Activated naive CD8-positive, alpha-beta T cell treated with anti-CD3 and anti-CD28 coated beads, Interleukin-2, amount 10 ng/mL, durations not matched to agents 7 days and 5 days (primary cell): ENCODE measurements around the gene C14orf180. TPM values are rescaled to one million over a fixed set of nuclear protein-coding genes. Genes with fewer than 3 reads are reported as not detected.

Experiments
- ATAC-seq: fragments of 150-1000 bp; cut with Tn5 transposase; one replicate; pipeline ENCODE4 v1.10.0; 2021; ENCODE audit warnings: low read depth, moderate library complexity
- POLR2A ChIA-PET: fragments of 350-600 bp; sonication (Branson Sonifier 250); formaldehyde crosslinking; loops from one replicate; lab custom pipeline; 2021; ENCODE audit warnings: antibody characterized with exemption; lab: Charles Lee
- DNase-seq: peaks from one replicate; pipeline ENCODE4 v3.0.0; 2021
- H3K27ac Mint-ChIP-seq: one replicate; pipeline ENCODE4 v1.8.0; 2022; ENCODE audit warnings: mild to moderate bottlenecking, mixed read lengths
- H3K27me3 Mint-ChIP-seq: one replicate; pipeline ENCODE4 v1.8.0; 2022; ENCODE audit warnings: mild to moderate bottlenecking, moderate library complexity, mixed read lengths
- H3K36me3 Mint-ChIP-seq: one replicate; pipeline ENCODE4 v1.8.0; 2021; ENCODE audit warnings: mild to moderate bottlenecking, mixed read lengths
- H3K4me1 Mint-ChIP-seq: one replicate; pipeline ENCODE4 v1.8.0; 2021; ENCODE audit warnings: mixed read lengths
- H3K4me3 Mint-ChIP-seq: one replicate; pipeline ENCODE4 v1.8.0; 2022; ENCODE audit warnings: mild to moderate bottlenecking, moderate library complexity, mixed read lengths
- H3K9me3 Mint-ChIP-seq: one replicate; pipeline ENCODE4 v1.8.0; 2021; ENCODE audit warnings: mixed read lengths
- total RNA-seq, 2 experiments: library from RNA; stranded (reverse); gene quantifications; one replicate each; pipeline ENCODE4 v1.2.3, GENCODE V29; 2021

C14orf180 gene
- total RNA-seq, 2 experiments from 2014 or later, result not detected

DNA sequence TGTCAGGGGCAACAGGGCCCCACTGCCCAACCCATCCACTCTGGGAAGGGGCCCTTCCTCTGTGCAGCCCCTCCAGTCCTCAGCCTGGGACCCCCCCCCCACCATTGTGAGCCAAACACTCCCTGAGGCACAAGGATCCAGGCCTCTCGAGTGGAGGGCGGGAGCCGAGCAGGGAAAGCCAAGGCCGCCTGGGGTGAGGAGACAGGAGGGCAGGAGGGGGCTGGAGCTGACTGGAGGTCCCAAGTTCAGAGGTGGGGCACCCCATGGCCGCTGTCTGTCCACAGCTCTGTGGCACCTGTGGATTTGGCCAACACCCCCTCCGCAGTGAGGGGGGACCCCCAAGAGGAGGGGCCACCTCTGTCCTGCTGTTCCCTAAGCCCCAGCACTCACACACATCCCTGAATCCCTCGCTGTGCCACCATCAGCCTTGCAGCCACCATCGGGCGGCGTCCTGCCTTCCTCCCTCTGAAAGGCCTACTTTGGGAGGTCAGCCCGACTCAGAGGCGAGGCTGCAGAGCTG is 25.4 kb upstream of the C14orf180 start:
- Mint-ChIP-seq H3K4me1 (no peaks in the 10 kb centered on the region), H3K4me3 (no peak overlapping the region), H3K36me3 (no peaks in the 10 kb centered on the region), H3K27me3 (no peaks in the 10 kb centered on the region), H3K9me3 (no peaks in the 10 kb centered on the region), H3K27ac (no peak overlapping the region)
- DNase-seq (no peak), ATAC-seq (no peak)
- POLR2A ChIA-PET, result no interaction called here

DNA sequence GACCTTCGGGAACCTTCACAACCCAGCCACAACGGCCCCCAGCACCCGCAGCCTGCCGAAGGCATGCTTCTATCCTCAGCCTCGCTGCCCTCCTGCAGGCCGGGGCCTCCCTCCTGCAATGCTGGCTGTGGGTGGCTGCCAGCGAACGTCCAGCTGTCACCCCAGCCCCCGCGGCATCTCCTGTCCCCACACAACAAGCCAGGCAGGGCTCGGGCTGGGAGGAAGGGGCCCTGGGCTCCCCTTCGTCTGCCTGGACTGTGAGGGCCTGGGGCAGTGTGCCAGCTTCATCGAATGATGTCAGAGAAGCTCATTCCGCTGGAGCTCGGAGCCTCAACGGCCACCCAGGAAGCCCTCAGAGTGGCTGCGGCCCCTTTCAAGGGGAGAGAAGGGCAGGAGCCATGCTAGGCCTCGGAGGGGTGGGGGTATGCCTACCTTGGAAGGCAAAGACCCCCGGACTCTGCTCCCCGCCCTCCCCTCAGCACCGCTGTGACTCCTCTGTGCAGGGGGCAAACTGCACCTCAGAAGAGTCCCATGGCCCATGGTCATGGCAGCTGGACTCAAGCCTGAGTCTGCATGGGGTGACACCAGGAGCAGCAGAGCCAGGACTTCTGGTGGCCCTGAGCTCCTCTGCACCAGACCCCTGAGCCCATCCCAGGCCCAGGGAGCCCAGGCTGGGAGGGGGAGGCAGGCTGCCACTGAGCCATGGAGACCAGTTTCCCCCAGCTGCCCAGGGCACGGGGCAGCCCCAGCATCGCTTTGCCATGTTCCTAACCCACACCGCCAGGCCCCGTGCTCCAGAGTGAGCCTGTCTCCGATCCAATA is 24.7 kb upstream of the C14orf180 start:
- Mint-ChIP-seq H3K9me3 (no peaks in the 10 kb centered on the region), H3K4me3 (no peak overlapping the region), H3K36me3 (no peaks in the 10 kb centered on the region), H3K4me1 (no peaks in the 10 kb centered on the region), H3K27me3 (no peaks in the 10 kb centered on the region), H3K27ac (no peak overlapping the region)
- no peak for DNase-seq
- POLR2A ChIA-PET, result no interaction called here
- no peak for ATAC-seq

DNA sequence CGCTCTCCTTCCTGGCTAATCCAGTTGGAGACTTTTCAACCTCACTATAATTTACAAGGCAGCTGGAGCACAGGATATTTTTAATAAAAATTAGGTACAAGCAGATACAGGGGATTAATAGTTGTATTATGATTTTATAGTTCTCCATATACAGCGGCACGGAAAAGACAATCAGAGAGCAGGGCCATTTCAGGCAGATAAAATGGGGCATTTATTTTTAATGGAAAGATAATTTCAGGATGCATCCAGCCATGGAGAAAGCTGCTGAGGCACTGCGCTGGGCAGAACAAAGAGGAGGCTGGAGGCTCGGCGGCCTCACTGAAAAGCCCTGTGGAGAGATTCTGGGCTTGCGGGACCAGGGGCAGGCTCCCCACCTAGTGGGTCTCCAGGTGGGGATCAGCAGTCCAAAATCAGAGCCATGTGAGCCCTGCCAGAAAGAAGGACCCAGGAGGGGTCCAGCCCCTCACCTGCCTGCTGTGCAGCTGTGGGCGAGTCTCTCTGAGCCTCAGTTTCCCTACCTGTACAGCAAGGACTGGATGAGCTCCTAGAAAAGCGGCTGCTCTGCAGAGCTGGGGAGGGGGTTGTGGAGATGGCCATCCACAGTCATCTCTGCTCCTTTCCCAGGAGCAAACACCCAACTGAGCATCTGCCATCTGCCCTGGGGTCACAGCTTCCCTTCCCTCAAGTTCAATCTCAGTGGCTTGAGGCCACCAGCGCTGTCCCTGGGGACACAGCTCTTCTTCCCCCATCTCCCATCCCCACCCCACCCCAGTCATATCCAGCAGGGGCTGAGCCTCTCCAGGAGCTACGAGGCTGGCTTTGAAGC is 23.9 kb upstream of the C14orf180 start:
- POLR2A ChIA-PET, result no interaction called here
- Mint-ChIP-seq H3K27ac (no peak overlapping the region), H3K4me1 (no peaks in the 10 kb centered on the region), H3K4me3 (no peak overlapping the region), H3K9me3 (no peaks in the 10 kb centered on the region), H3K36me3 (no peaks in the 10 kb centered on the region), H3K27me3 (no peaks in the 10 kb centered on the region)
- DNase-seq (no peak), ATAC-seq (no peak)

DNA sequence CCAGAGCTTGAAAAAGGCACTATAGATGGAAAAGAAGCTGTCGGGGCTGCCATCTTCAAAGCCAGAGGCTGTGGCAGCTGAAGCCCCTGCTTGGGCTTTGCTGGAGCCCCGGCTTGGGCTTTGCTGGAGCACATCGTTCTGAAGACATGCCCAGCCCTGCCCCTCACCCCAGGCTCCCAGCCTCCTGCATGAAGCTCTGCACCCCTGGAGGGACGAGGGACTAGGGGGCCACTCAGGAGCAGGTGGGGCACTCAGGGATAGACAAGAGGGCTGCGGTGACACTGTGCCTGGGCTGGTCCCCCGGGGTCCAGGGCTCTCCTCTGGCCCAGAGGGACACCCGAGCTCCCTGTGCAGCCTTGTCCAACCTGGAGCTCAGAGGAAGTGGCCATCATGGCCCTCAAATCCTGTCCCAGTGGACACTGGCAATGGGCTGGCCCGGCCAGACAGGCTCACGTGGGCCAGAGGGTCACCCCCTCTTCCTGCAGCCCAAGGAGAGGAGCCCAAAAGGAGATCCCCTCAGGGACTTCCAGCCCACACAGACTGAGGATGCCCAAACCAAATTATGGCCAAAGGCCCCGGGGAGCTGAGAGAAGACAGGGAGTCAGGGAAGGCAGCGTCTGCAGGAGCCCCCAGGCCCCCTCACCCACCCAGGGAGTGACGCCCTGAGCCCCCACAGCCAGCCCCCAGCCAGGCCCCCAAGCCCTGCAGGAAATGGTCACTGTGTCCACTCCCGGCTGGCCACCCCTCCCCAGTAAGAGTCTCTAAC is 23.1 kb upstream of the C14orf180 start:
- Mint-ChIP-seq H3K4me1 (no peaks in the 10 kb centered on the region), H3K36me3 (no peaks in the 10 kb centered on the region), H3K27me3 (no peaks in the 10 kb centered on the region), H3K27ac (no peak overlapping the region), H3K9me3 (no peaks in the 10 kb centered on the region), H3K4me3 (no peak overlapping the region)
- ATAC-seq (no peak), DNase-seq (no peak)
- POLR2A ChIA-PET, result no interaction called here

DNA sequence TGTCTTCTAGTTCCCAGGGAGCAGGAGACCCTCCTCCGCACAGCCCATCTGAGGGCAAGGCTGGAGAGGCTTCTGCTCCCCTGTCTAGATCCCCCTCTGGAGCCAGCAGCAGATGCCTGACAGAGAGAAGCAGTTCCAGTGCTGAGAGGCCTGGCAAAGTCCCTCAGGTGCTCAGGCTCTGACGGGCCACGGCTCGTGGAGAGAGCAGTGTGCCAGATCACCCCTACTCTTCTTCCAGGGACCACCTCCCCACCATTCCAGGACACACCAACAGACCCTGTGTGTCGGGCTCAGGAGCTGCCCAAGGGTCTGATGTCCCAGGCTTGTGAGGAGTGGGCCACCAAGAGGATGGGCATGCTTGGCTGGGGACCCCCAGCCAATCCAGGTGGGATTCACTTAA is 22.5 kb upstream of the C14orf180 start:
- ATAC-seq, result no peak
- Mint-ChIP-seq H3K9me3 (no peaks in the 10 kb centered on the region), H3K27ac (no peak overlapping the region), H3K36me3 (no peaks in the 10 kb centered on the region), H3K27me3 (no peaks in the 10 kb centered on the region), H3K4me3 (no peak overlapping the region), H3K4me1 (no peaks in the 10 kb centered on the region)
- POLR2A ChIA-PET, result no interaction called here
- DNase-seq, result no peak

DNA sequence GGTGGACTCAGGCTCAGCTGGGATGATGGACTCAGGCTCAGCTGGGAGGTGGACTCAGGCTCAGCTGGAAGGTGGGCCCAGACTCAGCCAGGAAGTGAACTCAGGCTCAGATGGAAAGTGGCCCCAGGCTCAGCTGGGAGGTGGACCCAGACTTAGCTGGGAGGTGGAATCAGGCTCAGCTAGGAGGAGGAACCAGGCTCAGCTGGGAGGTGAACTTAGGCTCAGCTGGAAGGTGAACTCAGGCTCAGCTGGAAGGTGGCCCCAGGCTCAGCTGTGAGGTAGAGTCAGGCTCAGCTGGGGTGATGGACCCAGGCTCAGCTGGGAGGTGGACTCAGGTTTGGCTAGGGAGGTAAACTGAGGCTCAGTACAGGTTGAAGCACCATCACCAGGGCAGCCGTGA is 21.8 kb upstream of the C14orf180 start:
- no peaks in the 10 kb centered on the region for H3K4me1 Mint-ChIP-seq
- no peaks in the 10 kb centered on the region for H3K27me3 Mint-ChIP-seq
- H3K36me3 Mint-ChIP-seq, result no peaks in the 10 kb centered on the region
- DNase-seq (no peak), ATAC-seq (no peak)
- POLR2A ChIA-PET, result no interaction called here
- no peak overlapping the region for H3K4me3 Mint-ChIP-seq
- H3K27ac Mint-ChIP-seq, result no peak overlapping the region
- no peaks in the 10 kb centered on the region for H3K9me3 Mint-ChIP-seq

DNA sequence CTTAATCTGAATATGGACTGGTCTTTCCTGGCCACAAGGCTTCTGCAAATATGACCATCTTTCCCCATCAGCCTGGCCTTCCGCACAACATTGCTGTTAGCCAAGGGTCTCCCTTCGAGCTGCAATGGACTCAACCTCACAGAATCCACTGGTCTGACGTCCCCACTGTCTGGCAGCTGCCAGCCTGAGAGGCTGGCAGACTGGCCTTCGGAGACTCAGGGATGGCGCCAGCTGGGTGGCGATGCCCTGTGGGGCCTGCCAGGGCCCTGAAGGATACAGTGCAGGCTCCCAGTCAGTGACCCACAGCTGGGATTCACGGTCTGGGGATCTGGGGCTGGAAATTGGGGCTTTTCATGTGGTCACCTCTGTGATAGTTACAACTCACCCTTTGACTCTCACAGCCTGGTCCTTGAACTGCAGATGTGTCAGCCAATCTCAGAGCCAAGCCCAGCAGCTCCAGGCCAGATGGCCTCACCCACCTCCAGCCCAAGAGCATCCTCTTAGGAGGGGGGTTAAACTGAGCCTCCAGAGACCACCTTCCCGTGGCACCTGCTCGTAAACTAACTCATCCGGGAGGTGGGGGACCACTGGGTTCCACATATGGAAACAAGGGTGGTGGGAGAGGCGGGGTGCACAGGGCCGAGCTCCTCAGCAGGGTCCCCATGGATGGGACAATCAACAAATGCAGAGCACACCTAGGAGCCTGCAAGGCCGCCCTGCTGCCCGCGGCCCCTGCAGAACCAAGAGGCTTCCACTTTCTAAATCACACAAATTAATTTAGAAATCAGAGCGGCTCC is 21.1 kb upstream of the C14orf180 start:
- Mint-ChIP-seq H3K4me3 (no peak overlapping the region), H3K36me3 (no peaks in the 10 kb centered on the region), H3K27me3 (no peaks in the 10 kb centered on the region), H3K9me3 (no peaks in the 10 kb centered on the region), H3K27ac (no peak overlapping the region), H3K4me1 (no peaks in the 10 kb centered on the region)
- DNase-seq (no peak), ATAC-seq (no peak)
- POLR2A ChIA-PET, result no interaction called here

DNA sequence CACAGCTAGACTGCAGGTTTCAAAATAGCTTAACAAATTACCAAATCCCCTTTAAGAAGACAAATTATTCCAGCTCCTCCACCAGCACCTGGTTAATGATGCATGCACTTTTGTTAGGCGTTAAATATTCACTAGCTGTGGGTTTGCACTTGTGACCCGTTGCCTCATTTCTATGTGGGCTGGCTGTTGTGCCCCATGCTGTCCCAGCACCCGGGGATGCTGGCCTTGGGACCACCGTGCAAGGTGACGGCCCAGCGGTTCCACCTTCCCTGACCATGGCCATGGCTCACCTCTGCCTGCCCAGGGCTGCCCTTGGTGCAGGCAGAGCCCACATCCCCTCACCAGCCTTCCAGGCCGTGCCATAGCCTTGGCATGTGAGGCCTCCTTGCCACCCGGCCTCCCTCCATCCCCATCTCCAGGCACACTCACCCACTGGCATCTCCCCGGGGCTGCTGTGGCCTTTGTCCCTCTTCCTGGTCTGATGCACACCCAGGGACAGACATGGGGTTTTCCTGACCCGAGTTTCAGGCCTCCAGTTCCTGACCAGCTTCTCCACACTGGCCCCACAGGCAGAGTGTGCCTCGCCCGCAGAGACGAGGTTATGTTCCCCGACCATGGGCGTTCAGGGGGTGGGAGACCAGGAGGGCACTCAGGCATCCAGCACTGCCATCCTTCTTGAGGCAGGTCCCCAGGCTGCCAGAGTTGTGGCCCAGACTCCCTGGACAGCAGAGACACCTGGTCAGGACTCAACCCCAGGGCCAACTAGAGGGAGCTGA is 20.3 kb upstream of the C14orf180 start:
- no peak overlapping the region for H3K4me3 Mint-ChIP-seq
- ATAC-seq, result no peak
- DNase-seq, result no peak
- H3K36me3 Mint-ChIP-seq, result no peaks in the 10 kb centered on the region
- H3K4me1 Mint-ChIP-seq, result no peaks in the 10 kb centered on the region
- H3K27ac Mint-ChIP-seq, result no peak overlapping the region
- H3K27me3 Mint-ChIP-seq, result no peaks in the 10 kb centered on the region
- POLR2A ChIA-PET, result no interaction called here
- H3K9me3 Mint-ChIP-seq, result no peaks in the 10 kb centered on the region

DNA sequence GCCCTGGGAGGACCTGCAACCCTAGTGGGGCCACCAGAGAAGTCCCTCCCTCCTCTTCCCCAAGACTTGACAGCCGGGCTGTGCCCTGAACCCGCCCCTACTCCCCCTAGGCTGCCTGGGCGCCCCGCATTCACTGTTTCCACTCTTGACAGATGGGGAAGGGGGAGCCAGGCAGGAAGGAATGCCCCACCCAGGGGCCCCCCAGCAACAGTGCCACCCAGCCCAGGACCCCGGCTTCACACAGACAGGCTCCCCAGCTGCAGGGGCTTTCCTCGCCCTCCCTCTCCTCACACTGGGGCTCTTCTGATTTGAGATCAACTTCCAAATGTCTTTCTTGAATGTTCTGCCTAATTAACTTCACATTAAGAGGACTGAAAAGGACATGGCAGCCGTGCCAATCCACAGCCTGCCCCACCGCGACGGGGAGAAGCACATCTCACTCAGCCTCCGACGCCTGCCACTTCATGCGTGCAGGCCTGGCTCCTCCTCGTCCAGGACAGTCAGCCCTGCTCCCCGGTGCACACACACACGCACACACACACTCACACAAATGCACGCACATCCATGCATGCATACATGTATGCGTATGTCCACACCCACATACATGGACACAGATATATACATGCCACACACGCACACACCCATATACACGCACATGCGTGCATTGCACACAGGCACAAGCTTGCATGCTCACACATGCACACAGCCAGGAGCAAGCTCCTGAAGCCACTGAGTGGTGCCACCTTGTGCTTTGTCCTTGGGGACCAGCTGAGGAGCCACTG is 19.6 kb upstream of the C14orf180 start:
- Mint-ChIP-seq H3K27me3 (no peaks in the 10 kb centered on the region), H3K36me3 (no peaks in the 10 kb centered on the region), H3K4me1 (no peaks in the 10 kb centered on the region), H3K4me3 (no peak overlapping the region), H3K27ac (no peak overlapping the region), H3K9me3 (no peaks in the 10 kb centered on the region)
- ATAC-seq (no peak), DNase-seq (no peak)
- POLR2A ChIA-PET, result no interaction called here

DNA sequence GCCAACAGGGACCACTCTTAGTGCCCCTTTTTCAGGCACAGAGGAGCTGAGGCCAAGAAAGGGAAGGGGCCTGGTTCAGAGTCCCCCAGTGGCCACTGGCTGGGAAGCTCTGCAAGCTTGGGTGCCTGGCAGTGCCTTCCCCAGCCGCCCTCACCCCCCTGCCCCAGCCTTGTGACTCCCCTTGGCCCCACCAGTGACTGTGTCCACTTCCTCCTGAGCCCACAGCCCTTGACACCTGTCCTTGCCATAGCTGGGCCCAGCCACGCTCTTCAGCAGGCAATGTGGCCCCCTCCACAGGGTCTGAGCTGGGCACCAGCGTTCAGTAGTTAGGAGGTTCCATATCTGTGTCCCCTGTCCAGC is 19.0 kb upstream of the C14orf180 start:
- H3K9me3 Mint-ChIP-seq, result no peaks in the 10 kb centered on the region
- no peak overlapping the region for H3K4me3 Mint-ChIP-seq
- H3K4me1 Mint-ChIP-seq, result no peaks in the 10 kb centered on the region
- no peaks in the 10 kb centered on the region for H3K36me3 Mint-ChIP-seq
- DNase-seq (no peak), ATAC-seq (no peak)
- no peak overlapping the region for H3K27ac Mint-ChIP-seq
- POLR2A ChIA-PET, result no interaction called here
- no peaks in the 10 kb centered on the region for H3K27me3 Mint-ChIP-seq

DNA sequence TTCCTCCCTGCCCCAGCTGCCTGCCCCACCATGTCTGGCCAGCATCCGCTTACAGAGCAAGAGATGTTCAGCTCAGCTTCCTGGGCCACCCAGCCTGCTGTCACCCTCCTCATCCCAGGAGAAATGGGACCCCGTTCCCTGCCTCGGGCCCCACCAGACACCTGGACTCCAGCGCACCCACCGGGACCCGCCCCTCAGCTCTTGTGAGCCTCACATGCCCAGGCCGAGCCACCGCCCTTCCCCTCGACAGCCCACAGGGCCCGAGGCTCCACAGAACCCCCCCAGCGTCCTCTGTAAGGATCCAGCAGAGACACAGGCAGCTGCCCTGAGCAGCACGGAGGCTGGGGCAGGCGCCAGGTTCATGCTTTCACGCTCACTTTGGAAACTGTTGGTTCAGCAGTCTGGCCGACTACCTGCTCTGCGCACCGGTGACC is 18.4 kb upstream of the C14orf180 start:
- Mint-ChIP-seq H3K9me3 (no peaks in the 10 kb centered on the region), H3K4me3 (no peak overlapping the region), H3K36me3 (no peaks in the 10 kb centered on the region), H3K27me3 (peaks cover 2% of the 10 kb centered on the region), H3K4me1 (no peaks in the 10 kb centered on the region), H3K27ac (no peak overlapping the region)
- POLR2A ChIA-PET, result no interaction called here
- DNase-seq, result no peak
- no peak for ATAC-seq
